ENCODE results near the gene ADAP1. TPM values are rescaled to one million over a fixed set of nuclear protein-coding genes. Genes with fewer than 3 reads are reported as not detected.

Gene ADAP1
- total RNA-seq, 1 experiment from 2014 or later = 6.2 TPM

GRCh38 chr7:936386-937054 is 18.0 kb downstream of the ADAP1 start:
- Histone ChIP-seq H3K79me2 (ENCODE audit: insufficient read depth, low read length) (no peaks in the 10 kb centered on the region), H3K4ac (ENCODE audit: low read depth, low read length) (no peak overlapping the region), H3K23me2 (ENCODE audit: insufficient read length, low read depth, low read length, poor library complexity, severe bottlenecking) (no peaks in the 10 kb centered on the region), H3K9me3 (ENCODE audit: control insufficient read depth, low read depth, low read length) (no peaks in the 10 kb centered on the region), H4K5ac (ENCODE audit: insufficient read length, low read depth, low read length) (no peak overlapping the region), H3K14ac (ENCODE audit: insufficient read depth, low read length) (0 out of 2 replicates have a peak overlapping the region, but pooled peaks have one; percentile 31), H3K56ac (ENCODE audit: insufficient read length, low read depth, low read length) (no peak overlapping the region), H3T11ph (ENCODE audit: low read length) (no peak overlapping the region), H2BK5ac (ENCODE audit: insufficient read length, low read length) (no peak overlapping the region), H3K9ac (ENCODE audit: extremely low read depth, insufficient read length, low read length) (no peak overlapping the region), H3K4me2 (ENCODE audit: insufficient read depth, insufficient read length, low read length) (no peak overlapping the region), H3K27ac (ENCODE audit: insufficient read length, low read depth, low read length) (no peak overlapping the region), H3K27me3 (ENCODE audit: insufficient read depth, low read length) (no peaks in the 10 kb centered on the region), H3K4me1 (ENCODE audit: insufficient read depth, low read length) (no peaks in the 10 kb centered on the region), H3K18ac (ENCODE audit: insufficient read length, low read depth, low read length) (no peak overlapping the region), H4K20me1 (ENCODE audit: control insufficient read depth, insufficient read depth, insufficient read length) (no peaks in the 10 kb centered on the region), H4K91ac (ENCODE audit: insufficient read length, low read depth, low read length) (no peak overlapping the region), H3K79me1 (ENCODE audit: insufficient read depth, low read depth, low read length, poor library complexity, severe bottlenecking) (no peaks in the 10 kb centered on the region), H3K23ac (ENCODE audit: insufficient read length, low read depth, low read length) (no peak overlapping the region), H2AFZ (ENCODE audit: low read length) (no peak overlapping the region), H2BK12ac (ENCODE audit: insufficient read length, low read depth, low read length) (no peak overlapping the region), H2BK120ac (ENCODE audit: low read depth, low read length, poor library complexity, severe bottlenecking) (no peak overlapping the region), H2AK5ac (ENCODE audit: insufficient read length, low read length) (no peak overlapping the region), H2BK15ac (ENCODE audit: low read depth, low read length) (no peak overlapping the region), H4K8ac (replicated peaks; ENCODE audit: insufficient read length, low read depth, low read length) (no peak overlapping the region), H2BK20ac (ENCODE audit: low read depth, low read length, poor library complexity, severe bottlenecking) (no peak overlapping the region)
- Mint-ChIP-seq H3K9me3 (peaks cover 3 to 4% of the 10 kb centered on the region in 2 experiments; a peak in 3 of 5 replicates), H3K27me3 (ENCODE audit: low read depth) (peaks cover 6% of the 10 kb centered on the region), H3K36me3 (ENCODE audit: insufficient read depth in 1 of 3, low read depth in 3 of 3) (no peaks in the 10 kb centered on the region; a peak in 2 of 7 replicates), H3K4me1 (peaks cover 4 to 5% of the 10 kb centered on the region in 2 experiments; a peak in 2 of 4 replicates), H3K4me3 (no peak overlapping the region), H3K27ac (peak overlapping the region in 1 of 3 experiments; percentile 89; a peak in 2 of 7 replicates)
- no peak for TF ChIP-seq CTCF (conservative IDR thresholded peaks at IDR 0.05)
- no peak for DNase-seq
- no CpG with 5 or more reads among the region's 22 CpGs for WGBS (ENCODE audit: extremely low coverage, insufficient read length, low lambda C conversion rate)

All from H9 (cell line).